CD4-positive, alpha-beta T cell (primary cell): ENCODE measurements around the gene NPSR1. TPM values are rescaled to one million over a fixed set of nuclear protein-coding genes. Genes with fewer than 3 reads are reported as not detected.

Experiments
- ATAC-seq: fragments of 200-7000 bp; cut with Tn5 transposase; one replicate; pipeline ENCODE4 v1.10.0; 2022; ENCODE audit warnings: mild to moderate bottlenecking; ENCODE audit not compliant: poor library complexity
- CTCF ChIA-PET: fragments of 350-600 bp; sonication (Branson Sonifier 250); formaldehyde crosslinking; loops from one replicate; lab custom pipeline; 2021; ENCODE audit warnings: antibody characterized with exemption, inconsistent platforms; lab: Charles Lee
- POLR2A ChIA-PET: fragments of 350-600 bp; sonication (Branson Sonifier 250); formaldehyde crosslinking; loops from one replicate; lab custom pipeline; 2021; ENCODE audit warnings: antibody characterized with exemption, inconsistent platforms; lab: Charles Lee
- DNase-seq, 14 experiments: peaks; one replicate each; pipeline ENCODE4 v3.0.0-alpha.2; 2013 to 2020; ENCODE audit warnings: mixed read lengths in 2 of 14
- H3K27ac ChIP-seq, 2 donors: one replicate each; pipeline versions ENCODE4 v1.5.1 to v1.7.0; 2013; ENCODE audit warnings: low read length in 2 of 2, low read depth in 1 of 2, mild to moderate bottlenecking in 1 of 2
- H3K27me3 ChIP-seq, 2 experiments: 1 replicate in 1 of 2; 2 replicates in 1 of 2; pipeline versions ENCODE4 v1.6.1 to v1.7.0; 2013; ENCODE audit warnings: low read length in 2 of 2, control low read depth in 1 of 2, mild to moderate bottlenecking in 1 of 2, moderate library complexity in 1 of 2; ENCODE audit not compliant: insufficient read depth in 2 of 2, control insufficient read depth in 1 of 2
- H3K36me3 ChIP-seq: one replicate; pipeline ENCODE4 v1.6.1; 2013; ENCODE audit warnings: low read length, control low read depth; ENCODE audit not compliant: insufficient read depth
- H3K4me1 ChIP-seq: one replicate; pipeline ENCODE4 v1.6.1; 2013; ENCODE audit warnings: low read length, control low read depth; ENCODE audit not compliant: insufficient read depth
- H3K4me3 ChIP-seq: one replicate; pipeline ENCODE4 v1.5.1; 2013; ENCODE audit warnings: mild to moderate bottlenecking, low read length, moderate library complexity
- H3K9me3 ChIP-seq, 2 experiments: 1 replicate in 1 of 2; 2 replicates in 1 of 2; pipeline versions ENCODE4 v1.6.1 to v1.7.0; 2013; ENCODE audit warnings: low read length in 2 of 2, mild to moderate bottlenecking in 2 of 2, control low read depth in 1 of 2, moderate library complexity in 1 of 2; ENCODE audit not compliant: control insufficient read depth in 1 of 2, insufficient read depth in 1 of 2
- H3K27ac Mint-ChIP-seq: one replicate; pipeline ENCODE4 v1.8.0; 2020; ENCODE audit warnings: mixed read lengths
- H3K27me3 Mint-ChIP-seq: one replicate; pipeline ENCODE4 v1.8.0; 2021; ENCODE audit warnings: mixed read lengths
- H3K36me3 Mint-ChIP-seq: one replicate; pipeline ENCODE4 v1.8.0; 2021; ENCODE audit warnings: low read depth, mixed read lengths
- H3K4me1 Mint-ChIP-seq: one replicate; pipeline ENCODE4 v1.8.0; 2021; ENCODE audit warnings: low read depth, mixed read lengths
- H3K4me3 Mint-ChIP-seq: one replicate; pipeline ENCODE4 v1.8.0; 2020; ENCODE audit warnings: mild to moderate bottlenecking, mixed read lengths
- H3K9me3 Mint-ChIP-seq: one replicate; pipeline ENCODE4 v1.8.0; 2020; ENCODE audit warnings: mixed read lengths
- CTCF ChIP-seq: fragments of 200-600 bp; IDR thresholded peaks from one replicate; pipeline ENCODE4 v1.8.0; 2022; ENCODE audit warnings: antibody characterized with exemption, mild to moderate bottlenecking
- intact Hi-C, 2 experiments: fragments of 100-400 bp; cut with DNase I in 1 of 2; cut with micrococcal nuclease in 1 of 2; formaldehyde crosslinking; loops; one replicate each; pipeline versions ENCODE4 v1.15.1 to v1.9.0; 2023 to 2025; cut with DNase I, micrococcal nuclease
- total RNA-seq, 174 experiments: library from RNA in 2 of 174; stranded (reverse) in 2 of 174; gene quantifications; one replicate each; pipeline ENCODE4 v1.2.3 and lab custom pipeline; 2021 to 2026

The NPSR1 gene
- total RNA-seq, 2 experiments from 2014 or later: not detected

GRCh38 chr7:34659472-34660075 is 1.6 kb downstream of the NPSR1 start:
- ATAC-seq (no peak), DNase-seq (no peak)
- Histone ChIP-seq H3K36me3 (no peaks in the 10 kb centered on the region), H3K27me3 (no peaks in the 10 kb centered on the region), H3K4me3 (no peak overlapping the region), H3K27ac (no peak overlapping the region), H3K4me1 (no peaks in the 10 kb centered on the region), H3K9me3 (no peaks in the 10 kb centered on the region)
- no peak for TF ChIP-seq CTCF
- no peaks in the 10 kb centered on the region for H3K9me3 Mint-ChIP-seq
- POLR2A ChIA-PET: no interaction called here
- no peak overlapping the region for H3K4me3 Mint-ChIP-seq
- no peak overlapping the region for H3K27ac Mint-ChIP-seq
- peaks cover 3% of the 10 kb centered on the region for H3K27me3 Mint-ChIP-seq
- H3K36me3 Mint-ChIP-seq: no peaks in the 10 kb centered on the region
- H3K4me1 Mint-ChIP-seq: no peaks in the 10 kb centered on the region
- CTCF ChIA-PET: no interaction called here
- intact Hi-C loops: no loop called here

GRCh38 chr7:34662058-34662708 is 4.2 kb downstream of the NPSR1 start:
- POLR2A ChIA-PET: no interaction called here
- H3K27me3 Mint-ChIP-seq: peaks cover 3% of the 10 kb centered on the region

GRCh38 chr7:34664755-34665154 is 6.7 kb downstream of the NPSR1 start:
- no peak for ATAC-seq
- intact Hi-C loops: no loop called here
- CTCF ChIA-PET: no interaction called here
- H3K4me1 ChIP-seq: no peaks in the 10 kb centered on the region
- POLR2A ChIA-PET: no interaction called here
- no peak overlapping the region for H3K4me3 ChIP-seq
- H3K27me3 Mint-ChIP-seq: peaks cover 12% of the 10 kb centered on the region
- no peaks in the 10 kb centered on the region for H3K9me3 ChIP-seq
- no peak for DNase-seq
- no peak overlapping the region for H3K27ac Mint-ChIP-seq
- H3K27me3 ChIP-seq: no peaks in the 10 kb centered on the region
- H3K9me3 Mint-ChIP-seq: no peaks in the 10 kb centered on the region
- H3K36me3 ChIP-seq: no peaks in the 10 kb centered on the region
- no peak overlapping the region for H3K4me3 Mint-ChIP-seq
- no peaks in the 10 kb centered on the region for H3K36me3 Mint-ChIP-seq
- no peak for TF ChIP-seq CTCF
- H3K27ac ChIP-seq: no peak overlapping the region
- H3K4me1 Mint-ChIP-seq: no peaks in the 10 kb centered on the region

More at GRCh38 chr7:34662058-34662708, 4.2 kb downstream of the NPSR1 start:
- Mint-ChIP-seq H3K4me1 (no peaks in the 10 kb centered on the region), H3K9me3 (no peaks in the 10 kb centered on the region), H3K4me3 (no peak overlapping the region), H3K27ac (no peak overlapping the region), H3K36me3 (no peaks in the 10 kb centered on the region)
- no peak overlapping the region for H3K27ac ChIP-seq
- DNase-seq (no peak), ATAC-seq (no peak)
- CTCF ChIA-PET: no interaction called here
- H3K4me3 ChIP-seq: no peak overlapping the region
- TF ChIP-seq CTCF: no peak
- intact Hi-C loops: no loop called here
- no peaks in the 10 kb centered on the region for H3K4me1 ChIP-seq
- H3K9me3 ChIP-seq: no peaks in the 10 kb centered on the region
- H3K36me3 ChIP-seq: no peaks in the 10 kb centered on the region
- H3K27me3 ChIP-seq: no peaks in the 10 kb centered on the region
